GM19395 (cell line): Measurements from ENCODE around the gene TMEM132D.

ENCODE experiments used
- ATAC-seq: cut with Tn5 transposase; IDR thresholded peaks from one replicate; pipeline ENCODE4 v1.9.1; 2021; ENCODE audit warnings: mild to moderate bottlenecking, moderate library complexity; ENCODE audit not compliant: unreplicated experiment

Gene TMEM132D

GRCh38 chr12:129606239-129606638, 297.6 kb downstream of the TMEM132D start:
- no peak for ATAC-seq

- ATAC-seq = no peak
Measured at GRCh38 chr12:129605666-129606065, 298.2 kb downstream of the TMEM132D start.

- no peak for ATAC-seq
Measured at GRCh38 chr12:129604506-129604905, 299.3 kb downstream of the TMEM132D start.

GRCh38 chr12:129599406-129599805, 304.4 kb downstream of the TMEM132D start:
- ATAC-seq = no peak

GRCh38 chr12:129594098-129594497, 309.7 kb downstream of the TMEM132D start:
- no peak for ATAC-seq

GRCh38 chr12:129592449-129592848, 311.4 kb downstream of the TMEM132D start:
- no peak for ATAC-seq

- ATAC-seq = no peak
Measured at GRCh38 chr12:129589503-129589902, 314.3 kb downstream of the TMEM132D start.

GRCh38 chr12:129588142-129588541, 315.7 kb downstream of the TMEM132D start:
- no peak for ATAC-seq

- ATAC-seq = no peak
Measured at GRCh38 chr12:129585296-129585695, 318.5 kb downstream of the TMEM132D start.

- no peak for ATAC-seq
Measured at GRCh38 chr12:129579879-129580278, 323.9 kb downstream of the TMEM132D start.

GRCh38 chr12:129571901-129572494, 331.8 kb downstream of the TMEM132D start:
- no peak for ATAC-seq

GRCh38 chr12:129570796-129571400, 332.9 kb downstream of the TMEM132D start:
- no peak for ATAC-seq

GRCh38 chr12:129566800-129567199, 337.0 kb downstream of the TMEM132D start:
- no peak for ATAC-seq

GRCh38 chr12:129564768-129565167, 339.1 kb downstream of the TMEM132D start:
- no peak for ATAC-seq

GRCh38 chr12:129563266-129563665, 340.6 kb downstream of the TMEM132D start:
- ATAC-seq = no peak

GRCh38 chr12:129561304-129561703, 342.5 kb downstream of the TMEM132D start:
- ATAC-seq = no peak

GRCh38 chr12:129559776-129560175, 344.0 kb downstream of the TMEM132D start:
- no peak for ATAC-seq

GRCh38 chr12:129558036-129558435, 345.8 kb downstream of the TMEM132D start:
- no peak for ATAC-seq

GRCh38 chr12:129556082-129556481, 347.7 kb downstream of the TMEM132D start:
- ATAC-seq = no peak

- no peak for ATAC-seq
Measured at GRCh38 chr12:129552996-129553750, 350.7 kb downstream of the TMEM132D start.

GRCh38 chr12:129551441-129551840, 352.4 kb downstream of the TMEM132D start:
- no peak for ATAC-seq

GRCh38 chr12:129550353-129550752, 353.5 kb downstream of the TMEM132D start:
- no peak for ATAC-seq
